NAMALWA (cell line): Measurements from ENCODE around the gene MOV10L1.
"Not testable (repeated sequence)": the region's sequence is repeated elsewhere in the genome, so short reads cannot be mapped to it uniquely, and the experiment has no call there.

Source experiments
- DNase-seq: peaks from one replicate; pipeline ENCODE4 v3.0.0-alpha.2; 2015; ENCODE audit warnings: low spot score

Gene MOV10L1

DNA sequence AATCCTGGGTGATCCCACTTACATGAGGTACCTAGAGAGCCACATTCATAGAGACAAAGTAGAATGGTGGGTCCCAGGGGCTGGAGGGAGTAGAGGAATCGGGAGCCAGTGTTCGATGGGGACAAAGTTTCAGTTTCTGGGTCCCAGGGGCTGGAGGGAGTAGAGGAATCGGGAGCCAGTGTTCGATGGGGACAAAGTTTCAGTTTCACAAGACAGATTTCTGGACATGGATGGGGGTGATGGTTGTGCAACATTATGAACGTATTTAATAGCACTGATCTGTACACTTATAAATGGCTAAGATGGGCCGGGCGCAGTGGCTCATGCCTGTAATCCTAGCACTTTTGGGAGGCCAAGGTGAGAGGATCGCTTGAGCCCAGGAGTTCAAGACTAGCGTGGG is 115.2 kb downstream of the MOV10L1 start:
- not testable (repeated sequence) for DNase-seq

- DNase-seq, result no peak
Observed at GRCh38 chr22:50205781-50206569, 116.2 kb downstream of the MOV10L1 start.

- peak; percentile 51 for DNase-seq
Observed at GRCh38 chr22:50206599-50206998, 116.8 kb downstream of the MOV10L1 start.

- DNase-seq, result peak; percentile 69
Observed at GRCh38 chr22:50207383-50208140, 117.8 kb downstream of the MOV10L1 start.

GRCh38 chr22:50208430-50208938 is 118.7 kb downstream of the MOV10L1 start:
- no peak for DNase-seq

GRCh38 chr22:50208939-50209892 is 119.4 kb downstream of the MOV10L1 start:
- DNase-seq, result no peak

- DNase-seq, result peak; percentile 82
Observed at GRCh38 chr22:50209893-50210292, 120.1 kb downstream of the MOV10L1 start.

- no peak for DNase-seq
Observed at GRCh38 chr22:50210378-50211139, 120.8 kb downstream of the MOV10L1 start.

DNA sequence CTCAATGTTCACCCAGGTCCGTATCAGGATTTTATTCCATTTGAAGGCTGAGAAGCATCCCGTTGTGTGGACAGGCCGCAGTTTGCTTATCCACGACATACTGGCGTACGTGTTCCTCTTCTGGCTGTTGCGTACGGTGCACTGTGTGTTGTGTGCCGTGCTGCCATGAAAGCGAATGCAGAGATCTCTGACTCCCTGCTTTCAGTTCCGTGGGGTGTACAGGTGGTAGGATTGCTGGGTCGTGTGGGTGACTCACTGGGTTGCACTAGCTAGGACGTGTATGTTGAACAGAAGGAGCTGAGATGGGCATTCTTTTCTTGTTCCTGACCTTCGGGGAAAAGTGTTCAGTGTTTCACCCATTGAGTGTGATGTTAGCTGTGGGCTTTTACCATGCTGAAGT is 121.3 kb downstream of the MOV10L1 start:
- DNase-seq, result no peak
